SJSA1 (cell line): Measurements from ENCODE around the gene MSRB2. TPM values are rescaled to one million over a fixed set of nuclear protein-coding genes. Genes with fewer than 3 reads are reported as not detected.
A peak's percentile ranks its signal among the peaks of the same experiment; 100 is the strongest.

ENCODE experiments used
- DNase-seq, 2 experiments: peaks; one replicate each; pipeline ENCODE4 v3.0.0-alpha.2; 2015 to 2020; ENCODE audit warnings: low spot score in 2 of 2, low read depth in 1 of 2
- H3K27ac ChIP-seq: fragments of 250-450 bp; sonication (Bioruptor Pico); 2 replicates; pipeline ENCODE4 v1.5.1; 2020; ENCODE audit warnings: mild to moderate bottlenecking, moderate library complexity
- H3K27me3 ChIP-seq: fragments of 250-450 bp; sonication (Bioruptor Pico); replicated peaks from 2 replicates; pipeline ENCODE4 v1.5.1; 2020; ENCODE audit warnings: mild to moderate bottlenecking, moderate library complexity
- H3K36me3 ChIP-seq: fragments of 250-450 bp; sonication (Bioruptor Pico); 2 replicates; pipeline ENCODE4 v1.5.1; 2020; ENCODE audit warnings: mild to moderate bottlenecking
- H3K4me1 ChIP-seq: fragments of 250-450 bp; sonication (Bioruptor Pico); replicated peaks from 2 replicates; pipeline ENCODE4 v1.6.1; 2021; ENCODE audit warnings: mild to moderate bottlenecking
- H3K4me3 ChIP-seq: fragments of 250-450 bp; sonication (Bioruptor Pico); 2 replicates; pipeline ENCODE4 v1.5.1; 2020; ENCODE audit warnings: mild to moderate bottlenecking
- H3K9me3 ChIP-seq: fragments of 250-450 bp; sonication (Bioruptor Pico); replicated peaks from 2 replicates; pipeline ENCODE4 v1.5.1; 2020; ENCODE audit warnings: mild to moderate bottlenecking
- total RNA-seq: library from RNA; depleted of rRNA; stranded (reverse); fragments of >200 nt; shearing (Covaris generic); gene quantifications from 2 replicates; pipeline ENCODE4 v1.2.3, GENCODE V29; 2014

Gene MSRB2
- total RNA-seq, 1 experiment from 2014 or later = 17.1 TPM

DNA sequence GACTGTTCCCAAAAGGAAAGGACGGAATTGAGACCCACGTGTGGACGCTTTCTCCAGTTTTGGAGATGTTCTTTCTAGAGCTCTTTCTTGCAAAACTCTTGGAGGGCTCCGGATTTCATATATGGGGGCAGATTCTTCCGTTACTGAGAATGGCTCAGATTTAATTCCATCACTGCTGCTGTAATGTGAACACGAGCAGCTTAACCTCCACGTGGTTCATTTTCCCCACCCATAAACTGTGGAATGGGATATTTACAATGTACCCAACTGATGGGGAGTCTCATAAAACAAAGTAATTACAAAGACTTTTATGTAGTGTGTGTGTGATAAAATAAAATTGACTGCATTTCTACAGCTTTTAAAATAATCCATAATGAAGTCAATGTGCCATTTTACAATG lies 15.1 kb upstream of the MSRB2 start:
- no peak overlapping the region for H3K4me3 ChIP-seq
- no peaks in the 10 kb centered on the region for H3K36me3 ChIP-seq
- H3K4me1 ChIP-seq = no peaks in the 10 kb centered on the region
- no peak for DNase-seq
- H3K27ac ChIP-seq = no peak overlapping the region
- peaks cover 17% of the 10 kb centered on the region for H3K27me3 ChIP-seq
- H3K9me3 ChIP-seq = no peaks in the 10 kb centered on the region

DNA sequence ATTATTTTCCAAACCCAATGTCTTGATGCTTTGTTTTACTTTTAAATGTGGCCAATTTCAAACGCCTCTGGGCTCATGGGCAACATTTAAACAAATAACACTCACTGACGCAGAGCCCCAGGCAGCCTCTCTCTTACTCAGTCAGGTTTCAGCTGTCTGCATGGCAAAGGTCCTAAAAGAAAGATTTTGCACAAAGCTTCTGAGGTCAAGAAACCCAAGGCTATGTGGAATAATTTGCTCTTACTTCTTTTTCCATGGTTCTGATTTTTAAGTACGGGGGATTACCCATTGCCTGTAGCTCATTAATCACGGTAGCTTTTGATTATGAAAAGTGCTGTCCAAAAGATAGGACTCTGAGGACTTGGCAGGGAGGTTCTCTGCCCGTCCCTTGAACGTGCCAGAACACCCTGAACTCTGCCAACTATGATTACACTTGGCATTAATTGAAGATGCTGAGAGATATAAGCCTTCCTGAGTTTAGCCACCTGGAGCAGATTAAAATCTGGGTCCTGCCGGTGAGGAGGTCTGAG lies 14.1 kb upstream of the MSRB2 start:
- Histone ChIP-seq H3K4me3 (no peak overlapping the region), H3K27me3 (peaks cover 17% of the 10 kb centered on the region), H3K36me3 (no peaks in the 10 kb centered on the region), H3K9me3 (no peaks in the 10 kb centered on the region), H3K4me1 (no peaks in the 10 kb centered on the region), H3K27ac (no peak overlapping the region)
- no peak for DNase-seq

DNA sequence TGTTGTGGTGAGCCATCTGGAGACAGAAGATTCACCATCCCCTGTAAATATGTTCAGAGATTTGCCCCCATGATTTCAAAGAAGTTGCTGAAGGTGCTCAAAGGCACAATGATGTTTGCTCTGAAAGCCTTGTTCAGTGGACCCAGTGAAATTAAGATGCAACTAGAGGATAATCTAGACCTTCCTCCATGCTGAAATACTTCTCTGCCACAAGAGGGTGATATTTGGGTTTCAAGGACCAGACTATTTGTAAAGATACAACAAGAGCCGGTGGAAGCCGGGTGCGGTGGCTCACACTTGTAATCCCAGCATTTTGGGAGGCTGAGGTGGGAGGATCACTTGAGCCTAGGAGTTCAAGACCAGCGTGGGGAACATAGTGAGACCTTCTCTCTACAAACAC lies 13.5 kb upstream of the MSRB2 start:
- H3K4me3 ChIP-seq = no peak overlapping the region
- H3K4me1 ChIP-seq = no peaks in the 10 kb centered on the region
- no peak for DNase-seq
- no peaks in the 10 kb centered on the region for H3K36me3 ChIP-seq
- no peaks in the 10 kb centered on the region for H3K9me3 ChIP-seq
- H3K27me3 ChIP-seq = peaks cover 13% of the 10 kb centered on the region
- no peak overlapping the region for H3K27ac ChIP-seq

DNA sequence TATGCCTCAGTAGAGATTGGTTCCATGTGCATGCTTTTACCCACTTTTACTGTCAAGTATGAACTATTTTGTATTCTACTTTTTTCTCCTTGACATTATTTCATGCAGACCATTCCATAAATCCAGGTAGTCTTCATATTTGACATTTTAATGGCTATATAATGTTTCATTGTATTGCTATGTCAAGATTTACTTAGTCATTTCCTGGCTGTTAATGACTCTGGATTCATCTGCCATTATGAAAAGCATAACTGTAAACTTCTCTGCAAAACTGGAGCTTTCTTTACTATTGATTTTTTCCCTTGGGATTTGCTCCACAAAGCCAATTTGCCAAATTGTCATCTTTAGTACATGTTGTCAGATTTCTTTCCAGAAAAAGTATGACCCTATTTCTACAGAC lies 6.8 kb upstream of the MSRB2 start:
- no peaks in the 10 kb centered on the region for H3K27me3 ChIP-seq
- DNase-seq = no peak
- no peaks in the 10 kb centered on the region for H3K36me3 ChIP-seq
- H3K27ac ChIP-seq = no peak overlapping the region
- H3K4me3 ChIP-seq = no peak overlapping the region
- no peaks in the 10 kb centered on the region for H3K9me3 ChIP-seq
- no peaks in the 10 kb centered on the region for H3K4me1 ChIP-seq

DNA sequence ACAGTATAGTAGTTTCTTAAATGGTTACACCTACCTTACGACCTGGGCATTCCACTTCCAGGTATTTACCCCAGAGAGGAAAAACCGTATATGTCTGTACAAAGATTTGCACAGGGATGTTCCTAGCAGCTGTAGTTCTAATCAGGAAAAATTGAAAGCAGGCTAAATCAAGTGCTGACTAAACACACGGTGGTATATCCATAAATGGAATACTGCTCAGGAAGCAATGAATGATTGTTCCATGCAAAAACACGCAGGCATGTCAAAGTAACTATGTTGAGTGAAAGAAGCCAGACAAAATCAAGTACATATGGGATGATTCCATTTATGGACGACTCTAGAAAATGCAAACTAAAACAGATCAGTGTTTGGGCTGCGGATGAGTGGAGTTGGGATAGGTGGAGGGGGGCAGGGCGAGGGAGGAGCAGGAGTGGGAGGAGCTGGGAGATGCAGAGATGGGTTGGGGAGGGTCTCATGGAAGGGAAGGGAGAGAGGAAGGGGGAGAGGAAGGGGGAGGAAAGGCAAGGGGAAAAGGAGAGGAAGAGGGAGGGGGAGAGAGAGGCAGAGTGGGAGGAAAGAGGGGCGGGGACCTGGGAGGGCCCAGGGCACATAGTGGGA lies 484 bp upstream of the MSRB2 start:
- H3K9me3 ChIP-seq = no peaks in the 10 kb centered on the region
- H3K36me3 ChIP-seq = peaks cover 5% of the 10 kb centered on the region; the same call in 1 of the 2 replicates
- peak overlapping the region; percentile 96 for H3K4me3 ChIP-seq
- no peak overlapping the region for H3K27ac ChIP-seq
- peaks cover 10% of the 10 kb centered on the region for H3K4me1 ChIP-seq
- DNase-seq = peak in 1 of 2 experiments; percentile 3
- no peaks in the 10 kb centered on the region for H3K27me3 ChIP-seq

DNA sequence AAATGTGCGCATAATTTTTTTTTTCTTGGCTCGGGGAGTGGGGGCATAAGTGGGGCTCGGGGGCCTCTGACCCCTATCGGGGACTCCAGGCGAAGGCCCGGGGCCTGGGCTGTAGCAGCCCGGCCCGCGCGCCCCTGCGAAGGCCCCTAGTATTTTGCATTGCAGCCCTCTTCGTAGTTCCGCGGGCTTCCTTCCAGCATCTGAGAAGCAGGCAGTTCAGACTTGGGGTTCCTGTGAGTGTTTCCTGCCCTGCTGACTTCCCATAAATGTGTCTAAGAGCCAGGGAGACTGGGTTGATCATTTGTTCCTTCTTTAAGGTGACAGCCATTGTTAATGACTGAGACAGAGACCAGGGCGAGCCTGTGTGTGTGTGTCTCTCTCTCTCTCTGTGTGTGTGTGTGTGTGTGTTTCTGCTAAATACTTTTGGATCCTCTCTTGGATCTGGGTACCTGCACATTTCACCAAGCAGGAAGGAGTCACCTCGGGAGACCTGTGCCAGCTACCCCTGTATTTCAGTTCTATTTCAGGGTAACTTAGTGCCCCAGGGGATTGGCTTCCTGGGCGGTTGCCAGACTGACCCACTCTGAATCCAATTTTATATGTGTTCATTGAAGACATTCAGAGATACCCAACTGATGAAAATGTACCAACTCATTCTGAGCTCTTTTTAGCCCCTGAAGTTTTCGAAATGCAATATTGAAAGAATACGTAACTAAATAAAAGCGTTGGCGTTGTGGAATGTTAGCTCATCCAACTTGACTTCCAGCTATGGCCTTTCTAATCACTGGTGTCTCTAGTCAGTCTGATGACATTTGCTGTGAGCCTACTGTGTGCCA lies 805 bp downstream of the MSRB2 start:
- H3K4me1 ChIP-seq = peaks cover 14% of the 10 kb centered on the region
- peak overlapping the region; percentile 71 for H3K27ac ChIP-seq
- H3K27me3 ChIP-seq = no peaks in the 10 kb centered on the region
- DNase-seq = peak in 1 of 2 experiments; percentile 67
- peaks cover 7% of the 10 kb centered on the region; the same call in 1 of the 2 replicates for H3K36me3 ChIP-seq
- no peaks in the 10 kb centered on the region for H3K9me3 ChIP-seq
- peak overlapping the region; percentile 96 for H3K4me3 ChIP-seq

DNA sequence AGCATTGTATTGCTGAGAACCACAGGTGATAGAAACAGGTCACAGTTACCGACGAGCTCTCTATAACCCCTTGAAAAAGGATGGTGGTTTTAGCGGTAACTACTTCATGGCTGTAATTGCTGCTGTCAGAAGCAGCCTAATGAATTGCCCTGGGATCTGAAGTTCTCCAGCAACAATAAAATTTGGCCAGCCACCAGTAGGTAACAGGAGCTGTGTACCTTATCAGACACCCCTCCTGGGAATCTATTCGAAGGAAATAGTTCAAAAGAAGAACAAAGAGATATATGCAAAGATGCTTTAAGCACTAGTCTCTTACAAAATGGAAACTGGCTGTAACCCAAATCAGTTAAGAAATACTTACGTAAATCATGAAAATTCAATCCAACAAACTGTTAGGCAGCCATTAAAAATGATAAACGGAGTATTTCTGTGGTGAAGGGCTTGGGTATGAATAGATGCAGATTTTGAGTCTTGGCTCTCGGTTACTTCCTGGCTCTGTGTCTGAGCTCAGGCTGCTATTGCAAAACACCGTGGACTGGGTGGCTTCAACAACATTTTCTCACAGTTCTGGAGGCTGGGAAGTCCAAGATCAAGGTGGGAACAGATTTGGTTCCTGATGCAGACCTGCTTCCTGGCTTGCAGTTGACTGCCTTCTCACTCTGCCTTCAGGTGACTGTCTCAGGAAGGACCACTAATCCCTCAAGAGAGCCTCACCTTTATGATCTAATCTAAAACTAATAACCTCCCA lies 1.6 kb downstream of the MSRB2 start:
- peak overlapping the region; percentile 96 for H3K4me3 ChIP-seq
- peaks cover 14% of the 10 kb centered on the region for H3K4me1 ChIP-seq
- no peaks in the 10 kb centered on the region for H3K9me3 ChIP-seq
- H3K27me3 ChIP-seq = no peaks in the 10 kb centered on the region
- no peak for DNase-seq
- no peak overlapping the region for H3K27ac ChIP-seq
- peaks cover 7% of the 10 kb centered on the region; the same call in 1 of the 2 replicates for H3K36me3 ChIP-seq

DNA sequence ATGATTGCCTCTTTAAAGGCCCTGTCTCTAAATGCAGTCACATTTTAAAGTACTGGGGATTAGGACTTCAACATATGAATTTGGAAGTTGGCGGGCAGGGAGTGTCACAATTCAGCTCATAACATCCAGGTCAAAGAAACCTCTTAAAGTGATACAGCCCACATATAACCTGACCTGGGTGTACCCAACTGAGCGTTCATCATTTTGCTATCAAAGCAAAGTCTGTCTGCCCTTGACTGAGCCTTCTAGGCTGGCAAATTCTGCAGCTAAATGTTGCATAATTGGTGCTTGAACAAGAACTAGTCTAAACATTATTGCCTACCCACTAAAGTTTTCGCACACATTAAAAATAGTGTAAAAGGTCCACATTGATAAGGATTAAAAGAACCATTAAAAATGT lies 3.7 kb downstream of the MSRB2 start:
- Histone ChIP-seq H3K27ac (no peak overlapping the region), H3K27me3 (no peaks in the 10 kb centered on the region), H3K4me3 (no peak overlapping the region), H3K4me1 (peaks cover 14% of the 10 kb centered on the region), H3K36me3 (peaks cover 7% of the 10 kb centered on the region; the same call in 1 of the 2 replicates), H3K9me3 (no peaks in the 10 kb centered on the region)
- no peak for DNase-seq

DNA sequence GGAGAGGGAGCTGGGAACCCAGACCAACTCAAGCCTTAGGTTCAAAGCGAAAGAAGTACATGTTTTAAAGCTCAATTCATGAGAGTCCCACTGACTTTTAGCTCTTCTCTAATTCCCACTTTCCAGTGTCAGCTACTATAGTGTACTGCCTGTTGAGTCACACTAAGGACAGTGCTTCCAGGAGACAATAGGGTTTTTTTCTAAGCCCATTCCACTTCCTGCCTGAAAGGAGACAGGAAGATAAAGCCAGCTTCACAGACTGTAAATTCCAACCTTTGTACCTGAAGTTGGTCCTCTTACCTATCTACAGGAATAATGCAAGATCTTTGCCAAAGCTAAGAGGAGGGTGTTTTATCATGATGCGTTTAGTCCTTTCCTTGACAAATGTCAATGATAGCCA lies 4.4 kb downstream of the MSRB2 start:
- Histone ChIP-seq H3K27me3 (no peaks in the 10 kb centered on the region), H3K9me3 (no peaks in the 10 kb centered on the region), H3K4me1 (peaks cover 14% of the 10 kb centered on the region), H3K4me3 (no peak overlapping the region), H3K36me3 (peaks cover 7% of the 10 kb centered on the region; the same call in 1 of the 2 replicates), H3K27ac (no peak overlapping the region)
- peak in 1 of 2 experiments; percentile 12 for DNase-seq

DNA sequence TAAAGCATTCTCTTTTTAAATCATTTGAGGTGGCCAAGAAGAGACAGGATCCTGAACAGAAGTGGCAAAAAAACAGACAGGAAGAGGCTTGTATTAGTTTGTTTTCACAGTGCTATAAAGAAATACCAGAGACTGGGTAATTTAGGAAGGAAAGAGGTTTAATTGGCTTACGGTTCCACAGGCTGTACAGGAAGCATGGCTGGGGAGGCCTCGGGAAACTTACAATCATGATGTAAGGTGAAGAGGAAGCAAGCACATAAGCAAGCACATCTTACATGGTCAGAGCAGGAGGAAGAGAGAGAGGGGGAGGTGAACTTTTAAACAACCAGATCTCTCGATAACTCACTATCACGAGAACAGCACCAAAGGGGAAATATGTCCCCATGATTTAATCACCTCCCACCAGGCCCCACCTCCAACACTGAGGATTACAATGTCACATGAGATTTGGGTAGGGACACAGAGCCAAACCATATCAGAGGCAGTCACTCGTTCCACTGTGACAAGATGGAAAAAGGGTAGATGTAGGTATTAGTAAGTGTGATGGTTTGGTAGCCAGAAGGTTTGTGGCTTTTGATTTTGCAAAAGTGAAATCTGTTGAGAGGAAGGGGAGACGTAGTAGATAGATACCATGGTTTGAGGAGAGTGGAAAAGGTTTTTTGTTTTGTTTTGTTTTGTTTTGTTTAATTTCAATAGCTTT lies 5.1 kb downstream of the MSRB2 start:
- DNase-seq = no peak
- no peaks in the 10 kb centered on the region for H3K9me3 ChIP-seq
- H3K27me3 ChIP-seq = no peaks in the 10 kb centered on the region
- H3K36me3 ChIP-seq = peaks cover 6% of the 10 kb centered on the region; the same call in 1 of the 2 replicates
- no peak overlapping the region for H3K4me3 ChIP-seq
- H3K4me1 ChIP-seq = peaks cover 14% of the 10 kb centered on the region
- no peak overlapping the region for H3K27ac ChIP-seq

DNA sequence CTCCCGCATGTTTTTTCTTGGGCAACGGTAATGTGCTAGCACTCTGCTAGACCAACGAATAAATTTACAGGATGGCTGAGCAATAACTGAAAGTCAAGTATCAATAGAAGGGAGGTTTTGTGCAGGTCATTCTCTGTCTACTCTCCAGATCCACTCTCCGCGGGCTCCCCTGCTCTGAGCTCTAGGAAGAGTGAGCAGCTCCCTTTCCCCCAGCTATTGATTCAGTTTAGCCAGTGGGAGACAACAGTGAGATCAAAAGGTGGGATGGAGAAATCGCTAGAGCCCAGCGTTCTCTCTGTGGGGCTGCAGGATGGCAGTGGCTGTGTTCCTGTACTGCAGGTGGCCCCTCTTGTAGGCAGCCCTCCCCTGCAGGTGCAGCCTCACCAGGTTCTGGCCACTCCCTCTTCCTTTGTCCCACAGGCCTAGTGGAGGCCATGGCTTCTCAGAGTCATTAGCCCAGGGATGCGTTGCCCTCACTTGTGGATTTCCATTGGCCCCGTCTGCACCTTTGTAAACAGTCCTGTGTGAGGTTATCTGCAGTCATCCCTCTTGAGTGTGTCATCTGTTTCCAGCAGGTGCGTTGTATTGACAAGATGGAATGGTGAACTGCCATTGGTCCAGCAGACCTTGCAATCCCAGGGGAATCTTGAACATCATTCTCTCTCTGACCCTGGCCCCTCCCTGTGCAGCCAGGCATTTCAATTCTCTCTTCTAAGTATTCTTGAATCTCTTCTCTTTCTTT lies 11.1 kb downstream of the MSRB2 start:
- Histone ChIP-seq H3K4me1 (no peaks in the 10 kb centered on the region), H3K4me3 (no peak overlapping the region), H3K27ac (no peak overlapping the region), H3K27me3 (no peaks in the 10 kb centered on the region), H3K36me3 (peaks cover 9% of the 10 kb centered on the region), H3K9me3 (no peaks in the 10 kb centered on the region)
- no peak for DNase-seq

DNA sequence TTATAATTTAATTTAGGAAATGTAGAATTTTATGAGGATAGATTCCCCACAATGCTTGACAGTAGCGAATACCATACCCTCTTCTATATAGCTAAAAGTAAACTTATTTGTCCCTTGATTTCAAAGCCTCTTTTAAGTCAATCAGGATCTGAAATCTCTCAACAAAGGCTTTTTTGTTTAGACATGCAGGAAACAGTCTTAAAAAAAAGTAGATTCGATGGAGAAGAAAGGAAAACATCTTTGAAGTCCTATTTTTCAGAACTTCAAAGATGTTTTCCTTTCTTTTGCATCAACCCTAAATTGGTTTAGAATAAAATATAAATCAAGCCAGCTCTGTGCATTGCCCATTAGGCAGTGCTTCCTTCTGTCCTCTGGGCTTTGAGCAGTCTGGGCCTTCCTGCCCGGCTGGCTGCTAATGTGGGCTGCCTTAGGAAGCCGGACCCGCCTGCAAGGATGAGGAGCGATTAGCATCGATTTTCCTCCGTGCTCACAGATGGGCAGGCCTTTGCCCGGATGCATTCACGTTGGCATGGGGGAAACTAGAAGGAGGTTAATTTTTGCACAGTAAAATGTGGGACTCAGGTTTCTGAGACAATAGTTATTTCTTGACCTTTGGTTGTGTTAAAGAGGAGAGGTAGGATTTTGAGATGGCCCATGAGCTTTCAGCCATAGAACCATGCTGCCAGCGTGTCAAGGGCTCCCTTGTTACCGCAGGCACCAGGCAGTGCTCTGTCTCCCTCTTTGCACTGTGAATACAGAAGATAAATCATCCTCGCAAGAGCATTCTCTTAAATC lies 15.5 kb downstream of the MSRB2 start:
- DNase-seq = no peak
- H3K27ac ChIP-seq = no peak overlapping the region
- H3K4me1 ChIP-seq = no peaks in the 10 kb centered on the region
- no peaks in the 10 kb centered on the region for H3K27me3 ChIP-seq
- H3K9me3 ChIP-seq = no peaks in the 10 kb centered on the region
- no peak overlapping the region for H3K4me3 ChIP-seq
- peaks cover 15% of the 10 kb centered on the region for H3K36me3 ChIP-seq
